ENCODE measurements around the gene IL1R2.

GRCh38 chr2:102043560-102043959, 51.8 kb downstream of the IL1R2 start:
- TF ChIP-seq CTCF (IDR thresholded peaks at IDR 0.05) (no peak), POLR2A (IDR thresholded peaks at IDR 0.05) (no peak)

Data from testis (tissue), 2 donors.